Fibroblast of the conjunctiva (primary cell): ENCODE results near the gene FAM118A.
"Not testable (repeated sequence)": the region's sequence is repeated elsewhere in the genome, so short reads cannot be mapped to it uniquely, and the experiment has no call there.

Experiments
- DNase-seq: peaks from one replicate; pipeline ENCODE4 v3.0.0-alpha.2; 2010; ENCODE audit warnings: low read depth

Gene FAM118A

GRCh38 chr22:45310331-45310976 is 720 bp downstream of the FAM118A start:
- DNase-seq, result no peak

DNA sequence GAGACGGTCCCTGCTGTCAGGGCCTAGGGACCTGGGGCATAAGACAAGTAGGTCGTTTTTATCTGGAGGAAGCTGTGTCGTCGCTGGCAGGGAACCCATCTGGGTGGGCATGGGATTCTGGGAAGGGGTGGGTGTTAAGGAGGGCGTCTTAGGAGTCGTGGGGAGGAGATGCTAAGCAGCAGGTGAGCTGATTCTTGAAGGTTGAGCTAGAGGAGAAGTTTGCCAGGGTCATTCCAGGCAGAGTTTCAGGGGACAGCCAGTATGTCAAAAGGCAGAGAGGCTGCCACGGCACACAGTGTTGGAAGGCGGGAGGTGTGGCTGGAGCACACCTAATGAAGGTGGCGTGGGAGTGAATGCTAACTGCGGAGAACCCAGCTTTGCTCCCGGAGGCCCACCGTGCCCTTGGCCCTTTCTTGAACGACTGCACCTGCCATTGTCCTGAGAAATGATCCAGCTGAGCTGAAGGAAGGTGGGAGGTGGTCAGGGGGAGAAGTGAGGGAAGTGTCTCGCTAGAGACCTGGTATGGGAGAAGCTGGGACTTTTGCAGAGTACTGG is 1.3 kb downstream of the FAM118A start:
- DNase-seq, result no peak

DNA sequence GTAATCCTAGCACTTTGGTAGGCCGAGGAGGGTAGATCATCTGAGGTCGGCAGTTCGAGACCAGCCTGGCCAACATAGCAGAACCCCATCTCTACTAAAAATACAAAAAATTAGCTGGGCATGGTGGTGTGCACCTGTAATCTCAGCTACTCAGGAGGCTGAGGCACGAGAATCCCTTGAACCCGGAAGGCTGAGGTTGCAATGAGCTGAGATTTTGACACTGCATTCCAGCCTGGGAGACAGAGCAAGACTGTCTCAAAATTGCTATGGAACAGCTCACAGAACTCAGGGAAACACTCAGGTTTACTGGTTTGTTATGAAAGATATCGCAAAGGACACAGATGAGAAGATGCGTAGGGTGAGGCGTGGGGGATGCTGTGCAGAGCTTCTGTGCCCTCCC is 2.7 kb downstream of the FAM118A start:
- DNase-seq, result no peak

DNA sequence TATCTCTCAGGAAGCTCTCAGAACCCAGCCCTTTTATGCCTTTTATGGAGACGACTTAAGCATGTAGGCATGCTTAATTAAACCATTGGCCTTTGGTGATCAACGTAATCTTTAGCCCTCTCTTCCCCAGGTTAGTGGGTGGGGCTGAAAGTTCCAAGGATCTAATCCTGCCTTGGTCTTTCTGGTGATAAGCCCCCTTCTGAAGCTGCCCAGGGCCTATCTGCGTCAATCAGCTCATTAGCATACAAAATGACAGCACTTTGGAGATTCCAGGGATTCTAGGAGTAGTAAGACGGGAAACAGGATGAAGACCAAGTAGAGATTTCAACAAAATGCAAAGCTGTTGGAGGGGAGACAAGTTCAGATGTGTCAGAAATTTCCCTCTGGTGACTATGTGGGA is 3.1 kb downstream of the FAM118A start:
- DNase-seq, result no peak

DNA sequence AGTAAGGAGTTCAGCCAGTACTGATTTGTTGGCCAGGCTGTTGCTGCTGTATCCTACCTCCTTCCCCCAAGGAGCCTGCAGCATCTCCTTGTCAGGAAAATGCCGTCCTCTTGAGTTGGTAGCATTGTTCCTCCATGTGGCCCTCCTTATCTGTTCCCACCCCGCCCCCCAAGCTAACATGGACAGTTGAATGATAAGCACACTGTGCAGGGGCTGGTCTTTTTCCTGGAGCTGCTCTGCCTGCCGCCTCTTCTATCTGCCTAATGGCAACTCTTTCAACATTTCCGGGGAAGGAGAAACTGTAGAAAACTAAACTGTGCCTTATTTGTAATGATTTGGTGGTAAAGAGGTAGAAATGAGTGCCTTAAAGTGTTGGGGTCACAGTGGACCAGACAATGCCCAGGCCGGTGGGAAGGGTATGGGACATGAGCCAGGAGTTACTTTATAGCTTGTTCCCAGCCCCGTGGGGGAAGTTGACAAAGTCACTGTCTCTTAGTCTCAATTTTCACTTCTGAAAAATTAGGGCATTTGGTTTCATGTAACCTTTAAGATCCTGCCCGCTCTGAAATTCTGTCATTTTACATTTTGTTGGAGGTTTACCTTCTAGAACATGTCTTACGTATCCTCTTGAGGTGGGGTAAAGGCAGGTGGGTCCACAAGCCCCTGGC is 4.5 kb downstream of the FAM118A start:
- DNase-seq, result no peak

DNA sequence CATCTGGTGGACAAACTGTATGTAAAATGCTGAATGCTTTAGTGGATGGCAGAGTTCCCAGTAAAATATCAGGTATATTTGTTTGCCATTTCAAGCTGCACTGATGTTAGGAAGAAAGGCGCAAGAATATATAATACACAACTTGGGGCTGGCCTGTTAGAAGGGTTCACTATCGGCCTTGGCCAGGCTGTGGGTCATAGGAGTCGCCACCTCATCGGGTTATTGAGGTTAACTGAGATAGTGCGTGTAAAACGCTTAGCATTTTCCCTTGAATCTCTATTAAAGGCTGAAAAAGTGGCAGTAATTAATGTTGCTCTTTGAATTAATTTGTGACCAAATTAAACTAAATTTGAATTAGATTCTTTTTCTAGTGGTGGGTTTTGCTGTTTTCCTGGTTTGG is 5.1 kb downstream of the FAM118A start:
- no peak for DNase-seq

- no peak for DNase-seq
Observed at GRCh38 chr22:45316796-45317526, 7.2 kb downstream of the FAM118A start.

DNA sequence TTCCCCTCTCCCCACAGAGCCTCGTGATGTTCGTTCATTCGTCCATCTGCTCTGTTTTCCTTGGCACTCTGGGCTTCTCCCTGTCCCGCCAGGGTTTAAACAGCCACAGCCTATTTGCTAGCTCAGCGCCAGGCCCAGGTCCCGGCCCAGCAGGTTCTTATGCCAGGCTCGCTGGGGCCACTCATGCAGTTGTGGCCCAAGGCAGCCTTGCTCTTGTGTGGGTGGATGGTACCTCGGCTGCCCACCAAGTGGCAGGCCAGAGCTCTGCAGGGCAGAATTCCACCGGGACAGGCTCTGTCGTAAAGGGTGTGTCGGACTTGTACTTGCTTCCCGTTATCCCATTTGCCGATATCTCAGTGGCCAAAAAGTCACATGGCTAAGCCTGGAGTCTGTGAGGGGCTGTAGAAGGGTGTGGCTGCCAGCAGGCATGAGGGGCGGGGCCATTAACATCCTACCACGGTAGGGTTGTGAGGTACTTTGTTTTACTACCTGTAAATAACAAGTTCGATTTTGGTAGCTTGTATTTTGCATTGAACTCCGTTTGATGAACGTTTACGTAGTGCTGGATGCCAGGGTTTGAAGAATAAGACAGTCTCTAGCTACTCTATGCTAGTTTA is 7.9 kb downstream of the FAM118A start:
- DNase-seq, result peak; percentile 49

GRCh38 chr22:45318168-45318557 is 8.4 kb downstream of the FAM118A start:
- peak; percentile 86 for DNase-seq

DNA sequence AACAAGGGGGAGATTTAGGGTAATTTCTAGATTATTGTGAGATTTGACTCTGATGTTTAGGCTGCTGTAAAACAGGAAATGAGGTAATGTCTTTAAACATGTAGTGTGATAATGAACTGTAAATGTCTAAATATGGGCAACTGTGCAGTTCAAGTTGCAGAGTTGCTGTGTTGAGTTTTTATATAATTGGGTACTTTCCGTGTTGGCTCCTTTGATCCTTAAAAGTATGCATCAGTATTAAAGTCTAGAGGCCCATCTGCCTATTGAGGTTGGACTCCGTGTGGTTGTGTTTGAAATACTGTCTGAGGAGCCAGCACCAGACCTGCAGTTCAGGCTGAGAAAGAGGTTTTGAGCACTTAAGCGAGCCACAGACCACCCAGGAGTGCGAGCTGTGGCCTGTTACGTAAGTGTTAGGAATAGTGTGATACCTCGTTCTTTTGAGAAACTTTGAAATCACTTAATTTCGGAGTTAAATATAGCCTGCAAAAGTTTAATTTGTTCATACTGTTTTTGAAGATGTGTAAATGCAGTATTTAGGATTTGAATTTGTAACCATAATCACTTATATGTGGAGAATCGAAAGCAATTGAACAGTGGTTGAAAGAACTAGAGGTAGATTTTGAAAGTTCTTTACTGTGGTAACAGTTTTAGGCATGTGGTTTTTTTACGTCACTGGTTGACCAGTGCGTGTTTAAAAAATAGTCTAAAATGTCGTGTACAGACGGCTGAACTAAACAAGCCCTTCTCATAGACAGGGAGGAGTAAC is 9.0 kb downstream of the FAM118A start:
- DNase-seq, result no peak

DNA sequence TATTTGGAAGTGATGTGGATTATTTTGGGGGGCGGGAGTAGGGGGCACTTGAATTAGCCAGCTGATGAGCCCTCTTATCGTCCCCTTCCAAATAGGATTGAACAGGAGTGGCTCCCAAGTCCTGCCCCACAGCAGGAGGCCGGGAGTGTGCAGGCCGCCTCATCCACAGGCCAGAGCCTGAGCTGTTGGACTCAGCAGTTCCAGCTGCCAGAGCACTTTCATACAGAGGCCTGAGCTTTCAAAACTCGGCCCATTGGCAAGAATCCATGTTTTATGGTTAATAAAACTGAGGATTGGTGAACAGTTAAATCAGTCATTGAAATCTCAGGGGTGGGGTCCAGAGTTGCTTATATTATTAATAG is 9.6 kb downstream of the FAM118A start:
- peak; percentile 53 for DNase-seq

- no peak for DNase-seq
Observed at GRCh38 chr22:45320357-45320976, 10.7 kb downstream of the FAM118A start.

- no peak for DNase-seq
Observed at GRCh38 chr22:45321827-45322226, 12.1 kb downstream of the FAM118A start.

DNA sequence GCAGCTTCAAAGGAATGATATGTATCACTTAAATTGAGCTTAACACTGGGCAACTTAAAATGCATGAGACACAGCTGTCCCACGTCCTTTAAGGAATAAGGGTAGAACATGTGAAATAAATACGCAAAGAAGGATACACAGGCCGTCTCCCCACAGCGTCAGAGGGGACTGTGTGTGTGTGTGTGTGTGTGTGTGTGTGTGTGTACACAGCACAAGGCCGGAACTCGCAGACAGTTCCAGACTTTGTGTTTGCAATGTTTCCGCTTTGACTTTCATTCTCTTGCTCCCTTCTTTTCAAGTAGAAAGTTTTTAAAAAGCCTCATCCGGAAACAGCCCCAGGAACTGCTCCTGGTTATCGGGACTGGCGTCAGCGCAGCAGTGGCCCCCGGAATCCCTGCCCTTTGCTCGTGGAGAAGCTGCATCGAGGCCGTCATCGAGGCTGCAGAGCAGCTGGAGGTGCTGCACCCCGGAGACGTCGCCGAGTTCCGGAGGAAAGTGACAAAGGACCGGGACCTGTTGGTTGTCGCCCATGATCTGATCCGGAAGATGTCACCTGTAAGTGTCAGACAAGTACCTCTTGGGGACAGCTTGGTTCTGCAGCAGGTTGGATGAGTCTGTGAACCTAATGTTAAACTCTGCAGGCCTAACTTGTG is 13.3 kb downstream of the FAM118A start:
- DNase-seq, result no peak

GRCh38 chr22:45323695-45324094 is 14.0 kb downstream of the FAM118A start:
- DNase-seq, result no peak

DNA sequence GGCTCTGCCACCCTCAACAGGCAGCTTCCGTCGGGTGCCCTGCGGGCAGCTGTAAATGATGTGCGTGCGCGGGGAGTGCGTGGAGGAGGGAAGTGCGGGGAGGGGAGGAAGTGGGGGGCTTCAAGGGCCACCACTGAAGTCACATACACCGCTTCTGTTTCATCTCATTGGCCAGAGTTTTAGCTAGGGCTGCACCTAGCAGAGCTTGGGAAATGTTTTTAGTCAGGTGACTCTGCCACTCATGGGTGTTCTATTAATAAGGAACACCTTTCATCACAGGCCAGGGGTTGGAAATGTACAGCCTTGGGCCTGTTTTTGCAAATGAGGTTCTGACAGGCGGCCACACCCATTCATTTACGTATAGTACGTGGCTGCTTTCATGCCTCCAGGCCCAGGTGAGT is 14.6 kb downstream of the FAM118A start:
- DNase-seq, result no peak

DNA sequence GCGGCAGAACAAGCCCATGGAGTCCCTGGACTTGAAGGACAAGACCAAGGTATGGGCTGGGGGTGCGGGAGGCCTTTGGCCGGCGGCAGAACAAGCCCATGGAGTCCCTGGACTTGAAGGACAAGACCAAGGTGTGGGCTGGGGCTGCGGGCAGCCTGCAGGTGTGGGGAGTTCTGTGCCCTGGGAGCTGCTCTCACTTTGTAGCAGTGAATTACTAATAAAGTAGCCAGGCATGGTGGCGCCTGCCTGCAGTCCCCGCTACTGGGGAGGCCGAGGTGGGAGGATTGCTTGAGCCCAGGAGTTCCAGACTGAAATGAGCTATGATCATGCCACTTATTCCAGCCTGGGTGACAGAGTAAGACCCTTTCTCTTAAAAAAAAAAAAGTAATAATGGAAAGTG is 18.5 kb downstream of the FAM118A start:
- not testable (repeated sequence) for DNase-seq

- DNase-seq, result no peak
Observed at GRCh38 chr22:45328822-45329529, 19.2 kb downstream of the FAM118A start.

- no peak for DNase-seq
Observed at GRCh38 chr22:45329530-45329936, 19.8 kb downstream of the FAM118A start.

GRCh38 chr22:45330548-45330947 is 20.8 kb downstream of the FAM118A start:
- DNase-seq, result no peak
